NCI-H345 treated with DMSO at 0.1 percent for 48 hours (cell line): ENCODE data around the gene MSX1.

ENCODE experiments used
- DNase-seq: peaks from one replicate; lab custom pipeline; 2025; ENCODE audit not compliant: unreplicated experiment; lab: John Stamatoyannopoulos, UW

MSX1 gene

GRCh38 chr4:4840351-4840750, 19.1 kb upstream of the MSX1 start:
- DNase-seq: no peak

- no peak for DNase-seq
Measured at GRCh38 chr4:4841156-4841555, 18.3 kb upstream of the MSX1 start.

GRCh38 chr4:4842476-4843441, 16.7 kb upstream of the MSX1 start:
- no peak for DNase-seq

GRCh38 chr4:4843635-4844291, 15.7 kb upstream of the MSX1 start:
- no peak for DNase-seq

- no peak for DNase-seq
Measured at GRCh38 chr4:4845027-4845426, 14.4 kb upstream of the MSX1 start.

- no peak for DNase-seq
Measured at GRCh38 chr4:4847011-4847410, 12.5 kb upstream of the MSX1 start.

GRCh38 chr4:4848540-4848939, 10.9 kb upstream of the MSX1 start:
- DNase-seq: no peak

- no peak for DNase-seq
Measured at GRCh38 chr4:4849106-4849505, 10.4 kb upstream of the MSX1 start.

- DNase-seq: no peak
Measured at GRCh38 chr4:4849524-4850193, 9.8 kb upstream of the MSX1 start.

- no peak for DNase-seq
Measured at GRCh38 chr4:4851081-4851480, 8.4 kb upstream of the MSX1 start.

GRCh38 chr4:4851906-4852305, 7.6 kb upstream of the MSX1 start:
- no peak for DNase-seq

- DNase-seq: no peak
Measured at GRCh38 chr4:4852591-4853362, 6.7 kb upstream of the MSX1 start.

- DNase-seq: no peak
Measured at GRCh38 chr4:4853371-4853823, 6.1 kb upstream of the MSX1 start.

GRCh38 chr4:4853921-4854648, 5.4 kb upstream of the MSX1 start:
- no peak for DNase-seq

- no peak for DNase-seq
Measured at GRCh38 chr4:4854649-4855295, 4.7 kb upstream of the MSX1 start.

- no peak for DNase-seq
Measured at GRCh38 chr4:4855301-4856070, 4.0 kb upstream of the MSX1 start.

GRCh38 chr4:4856071-4857000, 3.1 kb upstream of the MSX1 start:
- DNase-seq: no peak
